ENCODE measurements around the gene SLC6A1. TPM values are rescaled to one million over a fixed set of nuclear protein-coding genes. Genes with fewer than 3 reads are reported as not detected.

The SLC6A1 gene
- total RNA-seq, 2 experiments from 2014 or later = not detected

DNA sequence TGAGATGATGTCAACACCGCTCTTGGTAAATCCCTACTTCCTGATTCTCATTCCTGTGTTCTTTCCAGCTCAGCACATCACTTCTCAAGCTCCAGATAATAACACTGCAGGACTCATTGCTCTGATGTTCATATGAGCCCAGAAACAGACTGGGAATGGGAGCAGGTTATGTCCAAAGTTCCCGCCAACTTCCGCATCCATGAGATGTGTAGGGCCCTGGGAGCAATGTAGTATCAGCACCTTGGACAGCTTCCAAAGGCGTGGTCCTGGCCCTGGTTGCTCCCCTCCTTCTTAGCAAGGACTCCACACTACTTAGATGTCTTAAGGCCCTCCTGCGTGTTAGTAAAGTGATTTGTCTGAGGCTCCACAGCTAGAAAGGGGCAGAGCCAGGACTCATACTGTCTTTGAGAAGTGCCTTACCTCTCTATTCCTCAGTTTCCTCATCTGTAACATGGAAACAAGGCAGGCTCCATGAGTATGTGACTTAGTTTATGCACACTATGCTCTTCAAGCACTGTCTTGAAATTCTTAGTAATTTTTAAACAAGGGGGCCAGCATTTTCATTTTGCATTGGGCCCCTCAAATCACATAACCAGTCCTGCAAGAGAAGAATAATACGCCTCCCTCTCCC lies 27.9 kb upstream of the SLC6A1 start:
- Histone ChIP-seq H3K4me1 (ENCODE audit: insufficient read depth, low read length, poor library complexity, severe bottlenecking) (no peaks in the 10 kb centered on the region), H3K9me3 (ENCODE audit: low read length) (no peaks in the 10 kb centered on the region), H3K36me3 (ENCODE audit: insufficient read depth, low read length) (no peaks in the 10 kb centered on the region), H3K9me2 (ENCODE audit: insufficient read depth, low read length) (no peaks in the 10 kb centered on the region), H3K4me3 (ENCODE audit: low read depth, low read length, poor library complexity, severe bottlenecking) (no peak overlapping the region), H2AFZ (ENCODE audit: low read length) (no peak overlapping the region), H3K27ac (ENCODE audit: low read depth, low read length, poor library complexity, severe bottlenecking) (no peak overlapping the region), H3K79me2 (ENCODE audit: insufficient read depth, low read depth, low read length) (no peaks in the 10 kb centered on the region), H4K20me1 (ENCODE audit: insufficient read depth, low read length) (no peaks in the 10 kb centered on the region), H3K4me2 (ENCODE audit: low read length) (no peak overlapping the region)
- BruUV-seq (replicated peaks) = no TSS peak
- CTCF ChIA-PET (ENCODE audit: unreplicated experiment) = no interaction called here
- POLR2A ChIA-PET = no interaction called here
- intact Hi-C loops (cut with micrococcal nuclease; ENCODE audit: unreplicated experiment) = no loop called here
- no peak for DNase-seq (ENCODE audit: low spot score)
- TF ChIP-seq, protein P1, sequence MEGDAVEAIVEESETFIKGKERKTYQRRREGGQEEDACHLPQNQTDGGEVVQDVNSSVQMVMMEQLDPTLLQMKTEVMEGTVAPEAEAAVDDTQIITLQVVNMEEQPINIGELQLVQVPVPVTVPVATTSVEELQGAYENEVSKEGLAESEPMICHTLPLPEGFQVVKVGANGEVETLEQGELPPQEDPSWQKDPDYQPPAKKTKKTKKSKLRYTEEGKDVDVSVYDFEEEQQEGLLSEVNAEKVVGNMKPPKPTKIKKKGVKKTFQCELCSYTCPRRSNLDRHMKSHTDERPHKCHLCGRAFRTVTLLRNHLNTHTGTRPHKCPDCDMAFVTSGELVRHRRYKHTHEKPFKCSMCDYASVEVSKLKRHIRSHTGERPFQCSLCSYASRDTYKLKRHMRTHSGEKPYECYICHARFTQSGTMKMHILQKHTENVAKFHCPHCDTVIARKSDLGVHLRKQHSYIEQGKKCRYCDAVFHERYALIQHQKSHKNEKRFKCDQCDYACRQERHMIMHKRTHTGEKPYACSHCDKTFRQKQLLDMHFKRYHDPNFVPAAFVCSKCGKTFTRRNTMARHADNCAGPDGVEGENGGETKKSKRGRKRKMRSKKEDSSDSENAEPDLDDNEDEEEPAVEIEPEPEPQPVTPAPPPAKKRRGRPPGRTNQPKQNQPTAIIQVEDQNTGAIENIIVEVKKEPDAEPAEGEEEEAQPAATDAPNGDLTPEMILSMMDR (conservative IDR thresholded peaks at IDR 0.05; ENCODE audit: low read length) = no peak
- TF ChIP-seq EZH2phosphoT487 (IDR thresholded peaks at IDR 0.05; ENCODE audit: borderline replicate concordance, low read depth, low read length) = no peak

- Histone ChIP-seq H3K4me1 (ENCODE audit: insufficient read depth, low read length, poor library complexity, severe bottlenecking) (no peaks in the 10 kb centered on the region), H4K20me1 (ENCODE audit: insufficient read depth, low read length) (no peaks in the 10 kb centered on the region), H3K36me3 (ENCODE audit: insufficient read depth, low read length) (no peaks in the 10 kb centered on the region), H3K9me3 (ENCODE audit: low read length) (no peaks in the 10 kb centered on the region), H3K79me2 (ENCODE audit: insufficient read depth, low read depth, low read length) (no peaks in the 10 kb centered on the region), H3K4me3 (ENCODE audit: low read depth, low read length, poor library complexity, severe bottlenecking) (no peak overlapping the region), H3K27ac (ENCODE audit: low read depth, low read length, poor library complexity, severe bottlenecking) (no peak overlapping the region), H3K9me2 (ENCODE audit: insufficient read depth, low read length) (no peaks in the 10 kb centered on the region), H2AFZ (ENCODE audit: low read length) (no peak overlapping the region), H3K4me2 (ENCODE audit: low read length) (no peak overlapping the region)
- BruUV-seq (replicated peaks) = no TSS peak
- intact Hi-C loops (cut with micrococcal nuclease; ENCODE audit: unreplicated experiment) = no loop called here
- POLR2A ChIA-PET = no interaction called here
- TF ChIP-seq, protein P1 (conservative IDR thresholded peaks at IDR 0.05; ENCODE audit: low read length) = no peak
- TF ChIP-seq EZH2phosphoT487 (IDR thresholded peaks at IDR 0.05; ENCODE audit: borderline replicate concordance, low read depth, low read length) = no peak
- DNase-seq (ENCODE audit: low spot score) = no peak
- CTCF ChIA-PET (ENCODE audit: unreplicated experiment) = no interaction called here
Measured at GRCh38 chr3:10968401-10968800, 24.1 kb upstream of the SLC6A1 start.

DNA sequence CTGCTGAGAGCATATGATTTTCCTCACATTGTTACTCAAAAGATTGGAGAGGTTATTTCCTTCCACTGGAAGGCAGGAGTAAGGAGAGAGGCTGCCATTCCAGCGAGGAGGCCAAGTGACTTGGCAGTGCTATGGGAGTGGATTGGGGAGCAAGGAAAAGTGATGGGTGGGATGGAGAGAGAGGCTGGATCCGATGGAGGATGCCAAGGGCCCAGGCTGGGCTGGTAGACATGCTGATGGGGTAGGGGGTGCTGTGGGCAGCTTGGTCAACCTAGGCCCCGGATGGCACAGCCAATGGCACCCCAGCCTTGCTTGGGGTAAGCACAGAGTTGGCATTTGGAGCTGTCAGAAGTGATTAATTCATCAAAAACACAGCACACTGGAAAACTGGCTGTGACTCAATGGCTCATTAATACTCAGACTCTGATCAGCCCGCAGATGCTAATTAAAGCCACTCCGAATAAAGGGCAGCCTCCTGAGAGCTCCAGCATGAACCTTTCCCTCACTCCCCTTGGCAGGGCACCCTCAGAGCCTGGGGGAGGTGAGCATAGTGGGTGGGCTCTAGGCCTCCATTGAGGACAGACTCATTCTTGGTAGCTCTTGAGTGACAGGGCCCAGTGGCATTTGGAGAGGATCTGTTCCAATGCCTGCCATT lies 22.1 kb upstream of the SLC6A1 start:
- CTCF ChIA-PET (ENCODE audit: unreplicated experiment) = no interaction called here
- no peak overlapping the region for H3K4me3 ChIP-seq (ENCODE audit: low read depth, low read length, poor library complexity, severe bottlenecking)
- intact Hi-C loops (cut with micrococcal nuclease; ENCODE audit: unreplicated experiment) = no loop called here

More for the DNA sequence above, 22.1 kb upstream of the SLC6A1 start:
- H3K27ac ChIP-seq (ENCODE audit: low read depth, low read length, poor library complexity, severe bottlenecking) = no peak overlapping the region
- no peak overlapping the region for H3K4me2 ChIP-seq (ENCODE audit: low read length)
- H4K20me1 ChIP-seq (ENCODE audit: insufficient read depth, low read length) = no peaks in the 10 kb centered on the region
- no peaks in the 10 kb centered on the region for H3K9me3 ChIP-seq (ENCODE audit: low read length)
- BruUV-seq (replicated peaks) = no TSS peak
- no peak for DNase-seq (ENCODE audit: low spot score)
- no peaks in the 10 kb centered on the region for H3K36me3 ChIP-seq (ENCODE audit: insufficient read depth, low read length)
- POLR2A ChIA-PET = no interaction called here
- no peaks in the 10 kb centered on the region for H3K9me2 ChIP-seq (ENCODE audit: insufficient read depth, low read length)
- H3K4me1 ChIP-seq (ENCODE audit: insufficient read depth, low read length, poor library complexity, severe bottlenecking) = no peaks in the 10 kb centered on the region
- H2AFZ ChIP-seq (ENCODE audit: low read length) = no peak overlapping the region
- H3K79me2 ChIP-seq (ENCODE audit: insufficient read depth, low read depth, low read length) = no peaks in the 10 kb centered on the region
- TF ChIP-seq EZH2phosphoT487 (IDR thresholded peaks at IDR 0.05; ENCODE audit: borderline replicate concordance, low read depth, low read length) = no peak
- TF ChIP-seq, protein P1 (conservative IDR thresholded peaks at IDR 0.05; ENCODE audit: low read length) = no peak
